Measurements from ENCODE around the gene PTH1R.

PTH1R gene

GRCh38 chr3:46917257-46917656 is 39.7 kb downstream of the PTH1R start:
- no peak for DNase-seq

- no peak for DNase-seq
Observed at GRCh38 chr3:46918202-46918601, 40.7 kb downstream of the PTH1R start.

GRCh38 chr3:46918634-46919033 is 41.1 kb downstream of the PTH1R start:
- DNase-seq = no peak

GRCh38 chr3:46921041-46921440 is 43.5 kb downstream of the PTH1R start:
- DNase-seq = no peak

- DNase-seq = no peak
Observed at GRCh38 chr3:46921871-46922271, 44.4 kb downstream of the PTH1R start.

GRCh38 chr3:46922426-46922825 is 44.9 kb downstream of the PTH1R start:
- DNase-seq = no peak

GRCh38 chr3:46922871-46923558 is 45.5 kb downstream of the PTH1R start:
- no peak for DNase-seq

- peak; percentile 52 for DNase-seq
Observed at GRCh38 chr3:46923559-46924350, 46.2 kb downstream of the PTH1R start.

- DNase-seq = no peak
Observed at GRCh38 chr3:46924921-46925584, 47.5 kb downstream of the PTH1R start.

GRCh38 chr3:46925585-46925934 is 48.0 kb downstream of the PTH1R start:
- no peak for DNase-seq

GRCh38 chr3:46926039-46926438 is 48.5 kb downstream of the PTH1R start:
- peak; percentile 77 for DNase-seq

- DNase-seq = no peak
Observed at GRCh38 chr3:46926447-46926846, 48.9 kb downstream of the PTH1R start.

GRCh38 chr3:46926871-46927717 is 49.6 kb downstream of the PTH1R start:
- peak; percentile 95 for DNase-seq

- no peak for DNase-seq
Observed at GRCh38 chr3:46927718-46928073, 50.2 kb downstream of the PTH1R start.

- DNase-seq = peak; percentile 85
Observed at GRCh38 chr3:46928282-46928681, 50.8 kb downstream of the PTH1R start.

GRCh38 chr3:46929324-46929723 is 51.8 kb downstream of the PTH1R start:
- peak; percentile 20 for DNase-seq

- peak; percentile 95 for DNase-seq
Observed at GRCh38 chr3:46930166-46930944, 52.8 kb downstream of the PTH1R start.

- DNase-seq = peak; percentile 17
Observed at GRCh38 chr3:46930945-46931403, 53.5 kb downstream of the PTH1R start.

GRCh38 chr3:46931631-46932331 is 54.3 kb downstream of the PTH1R start:
- DNase-seq = peak; percentile 86

- no peak for DNase-seq
Observed at GRCh38 chr3:46932455-46933225, 55.1 kb downstream of the PTH1R start.

- DNase-seq = no peak
Observed at GRCh38 chr3:46933261-46933660, 55.7 kb downstream of the PTH1R start.
